ENCODE results near the gene ADD1.

GRCh38 chr4:2846172-2846571 lies 2.5 kb downstream of the ADD1 start:
- no peak for TF ChIP-seq CTCF (IDR thresholded peaks at IDR 0.05; ENCODE audit: low read depth, low read length, poor library complexity, severe bottlenecking)
- TF ChIP-seq EZH2phosphoT487 (IDR thresholded peaks at IDR 0.05; ENCODE audit: borderline replicate concordance, low read length): no peak

All from DOHH2 (cell line).